GM19025 (cell line): ENCODE results near the gene DLL4.

ENCODE experiments used
- ATAC-seq: cut with Tn5 transposase; IDR thresholded peaks from one replicate; pipeline ENCODE4 v1.9.1; 2021; ENCODE audit warnings: mild to moderate bottlenecking, low read depth, moderate library complexity; ENCODE audit not compliant: unreplicated experiment

DLL4 gene

DNA sequence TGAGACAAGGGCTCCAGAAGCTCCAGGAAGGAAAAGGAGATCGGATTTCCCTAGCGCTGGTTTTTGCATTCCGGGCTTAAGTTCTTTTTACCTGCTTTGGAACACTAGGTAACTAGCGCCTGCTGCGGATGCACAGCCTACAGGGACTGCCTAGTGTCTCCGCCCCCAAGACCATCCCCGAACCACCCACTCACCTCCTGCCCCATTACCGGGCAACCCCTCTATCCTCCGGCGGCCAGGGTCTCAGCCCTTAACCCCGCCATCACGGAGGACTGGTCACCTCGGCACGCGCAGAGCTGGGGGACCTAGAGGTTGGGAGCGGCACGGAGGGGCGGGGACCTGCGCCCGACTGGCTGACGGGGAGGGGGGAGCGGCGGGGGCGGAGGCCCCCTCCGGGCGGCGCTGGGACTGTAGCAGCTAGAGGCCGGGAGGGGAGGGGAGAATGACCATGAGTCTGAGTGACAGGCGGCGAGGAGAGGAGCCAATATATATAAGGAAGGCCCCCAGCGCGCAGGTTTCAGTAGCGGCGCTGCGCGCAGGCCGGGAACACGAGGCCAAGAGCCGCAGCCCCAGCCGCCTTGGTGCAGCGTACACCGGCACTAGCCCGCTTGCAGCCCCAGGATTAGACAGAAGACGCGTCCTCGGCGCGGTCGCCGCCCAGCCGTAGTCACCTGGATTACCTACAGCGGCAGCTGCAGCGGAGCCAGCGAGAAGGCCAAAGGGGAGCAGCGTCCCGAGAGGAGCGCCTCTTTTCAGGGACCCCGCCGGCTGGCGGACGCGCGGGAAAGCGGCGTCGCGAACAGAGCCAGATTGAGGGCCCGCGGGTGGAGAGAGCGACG, at the start of gene DLL4:
Gene DLL4 (plus strand): TSS at position 520 of the 839 bp plus-strand sequence. CDS start 329 bp downstream, outside the sequence.
- no peak for ATAC-seq

DNA sequence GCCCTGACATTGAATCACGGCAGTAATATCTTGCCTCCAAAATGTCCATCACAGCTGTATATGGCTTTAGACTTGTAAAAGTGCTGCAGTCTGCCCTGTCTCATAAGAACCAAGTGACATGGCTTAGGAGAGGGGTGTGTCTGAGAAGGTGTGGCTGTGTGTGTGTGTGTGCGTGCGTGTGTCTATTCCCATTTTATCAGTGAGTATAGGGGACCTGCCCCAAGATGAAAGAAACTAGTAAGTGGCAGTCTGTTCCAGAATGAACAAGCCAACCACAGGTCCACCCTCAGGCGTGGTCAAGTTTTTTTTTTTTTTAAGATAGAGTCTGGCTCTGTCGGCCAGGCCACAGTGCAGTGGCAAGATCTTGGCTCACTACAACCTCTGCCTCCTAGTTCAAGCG, 49.5 kb upstream of the DLL4 start:
- ATAC-seq, result no peak

- ATAC-seq, result no peak
Measured at GRCh38 chr15:40881351-40881750, 47.8 kb upstream of the DLL4 start.

GRCh38 chr15:40886586-40886985, 42.6 kb upstream of the DLL4 start:
- ATAC-seq, result no peak

GRCh38 chr15:40889112-40889511, 40.0 kb upstream of the DLL4 start:
- no peak for ATAC-seq

DNA sequence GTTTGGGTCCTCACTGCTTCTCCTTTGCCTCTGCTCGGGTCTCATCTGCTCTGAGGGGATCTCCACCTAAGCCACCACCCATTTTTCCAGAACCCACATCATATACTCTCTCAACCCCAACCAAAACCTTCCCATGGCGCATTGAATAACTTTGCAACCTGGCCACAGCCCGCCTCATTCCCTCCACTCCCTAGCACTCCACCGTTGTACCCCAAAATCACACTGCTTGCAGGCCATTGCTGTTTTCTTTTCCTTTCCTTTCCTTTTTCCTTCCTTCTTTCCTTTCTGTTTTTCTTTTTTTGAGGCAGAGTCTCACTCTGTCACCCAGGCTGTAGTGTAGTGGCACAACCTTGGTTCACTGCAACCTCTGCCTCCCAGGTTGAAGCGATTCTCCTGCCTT, 38.0 kb upstream of the DLL4 start:
- no peak for ATAC-seq

- ATAC-seq, result no peak
Measured at GRCh38 chr15:40891810-40892446, 37.2 kb upstream of the DLL4 start.

DNA sequence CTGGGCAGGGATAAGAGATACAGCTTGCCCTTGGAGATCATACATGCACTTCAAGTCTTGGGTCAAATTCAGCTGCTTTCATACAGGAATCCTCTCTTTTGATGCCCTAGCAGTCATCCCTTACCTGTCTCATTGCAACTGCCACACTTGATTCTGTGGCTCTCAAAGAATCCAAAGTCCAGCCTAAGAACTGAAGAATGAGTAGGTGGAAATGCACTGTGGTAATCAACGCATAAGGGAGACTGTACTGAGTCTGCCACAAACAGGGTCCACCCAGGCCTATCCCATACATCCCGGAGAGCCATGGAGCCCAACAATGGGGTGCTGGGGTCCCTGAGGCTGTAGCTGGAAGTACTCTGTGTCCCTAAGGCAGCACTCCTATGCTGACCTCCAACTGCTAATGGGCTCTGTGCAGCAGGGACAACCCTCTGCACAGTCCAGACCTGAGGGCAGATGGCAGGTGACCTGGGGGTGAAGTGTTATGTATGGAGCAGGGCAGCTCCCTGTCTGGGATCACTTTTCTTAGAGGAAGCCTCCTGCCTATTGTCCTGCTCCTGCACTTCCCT, 36.6 kb upstream of the DLL4 start:
- no peak for ATAC-seq

GRCh38 chr15:40893019-40893670, 36.0 kb upstream of the DLL4 start:
- no peak for ATAC-seq

DNA sequence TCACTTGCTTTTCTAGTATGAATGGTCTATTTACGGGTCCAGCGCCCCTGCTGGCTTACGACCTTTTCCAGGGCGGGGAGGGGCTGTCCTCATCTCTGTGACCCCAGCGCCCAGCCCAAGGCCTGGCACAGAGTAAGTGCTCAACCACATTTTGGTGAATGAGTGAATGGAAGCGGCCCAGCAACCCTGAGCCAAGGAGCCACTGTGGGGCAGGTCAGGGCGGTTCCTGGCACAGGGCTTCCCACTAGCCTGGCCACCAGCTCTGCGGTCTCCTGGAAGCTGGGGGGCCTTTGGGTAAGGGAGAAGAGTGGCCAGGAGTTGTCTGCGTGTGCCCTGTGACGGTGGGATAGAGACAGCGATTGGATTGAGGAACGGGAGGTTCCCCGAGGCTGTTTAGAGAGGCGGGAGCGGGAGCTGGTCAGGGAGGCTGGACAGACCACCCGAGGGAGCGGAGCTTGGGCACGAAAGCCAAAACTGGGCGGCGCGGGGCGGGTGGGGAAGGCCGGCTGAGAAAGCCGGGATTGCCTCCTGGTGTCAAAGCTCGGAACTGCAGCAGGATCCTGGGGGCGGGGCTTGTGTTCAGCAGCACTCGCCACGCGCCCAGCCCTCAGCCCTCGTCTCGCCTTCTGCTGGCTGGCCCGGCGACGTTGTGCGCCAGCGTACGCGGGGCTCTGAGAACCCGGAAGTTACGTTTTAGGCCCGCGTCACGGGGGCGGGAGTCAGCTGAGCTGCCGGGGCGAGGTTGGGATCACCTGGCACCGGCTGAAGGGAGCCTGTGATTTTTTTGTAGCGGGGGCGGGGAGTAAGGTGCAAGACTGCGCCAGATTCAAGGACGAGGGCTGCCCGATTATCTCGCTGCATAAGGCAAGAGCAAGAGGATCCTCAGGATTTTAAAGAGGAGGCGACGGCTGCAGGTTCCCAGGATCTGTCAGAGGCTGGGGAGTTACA, 35.1 kb upstream of the DLL4 start, which contains the start of gene VPS18:
Gene VPS18 (plus strand): TSS at position 718 of the 948 bp plus-strand sequence. CDS start 319 bp downstream, outside the sequence.
- ATAC-seq, result peak; percentile 96

DNA sequence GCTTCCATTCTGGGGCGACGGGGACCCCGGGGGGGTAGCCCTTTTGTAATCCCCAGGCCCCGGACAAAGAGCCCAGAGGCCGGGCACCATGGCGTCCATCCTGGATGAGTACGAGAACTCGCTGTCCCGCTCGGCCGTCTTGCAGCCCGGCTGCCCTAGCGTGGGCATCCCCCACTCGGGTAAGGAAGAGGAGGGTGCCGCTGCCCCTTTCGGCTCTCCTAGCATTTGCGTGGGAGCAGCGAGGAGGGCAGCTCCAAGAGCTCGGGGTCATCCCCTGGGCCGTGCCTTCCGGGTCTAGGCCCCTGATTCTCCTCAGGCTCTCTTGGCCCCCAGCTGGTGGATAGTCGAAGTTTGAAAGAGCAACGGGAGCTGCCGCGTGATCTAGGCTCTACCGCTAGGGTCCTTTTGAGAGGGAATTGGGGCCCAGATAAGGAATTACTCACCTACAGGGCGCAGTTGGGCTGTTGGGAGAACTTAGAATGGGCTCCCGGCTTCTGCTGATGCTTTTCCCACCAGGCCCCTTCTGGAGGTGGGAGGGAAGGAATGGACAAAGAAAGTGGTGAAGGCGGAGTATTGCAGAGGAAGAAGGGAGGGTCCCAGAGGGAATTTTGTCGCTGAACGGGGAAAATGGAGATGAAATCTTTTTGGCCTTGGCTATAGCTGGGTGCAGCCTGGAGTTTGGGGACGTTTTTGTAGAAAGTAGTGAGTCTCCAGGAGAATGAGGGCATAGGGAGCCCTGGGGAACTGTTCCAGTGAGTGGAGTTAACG, 34.3 kb upstream of the DLL4 start:
- ATAC-seq, result peak; percentile 21

- ATAC-seq, result no peak
Measured at GRCh38 chr15:40899536-40900207, 29.5 kb upstream of the DLL4 start.

- no peak for ATAC-seq
Measured at GRCh38 chr15:40900256-40901052, 28.7 kb upstream of the DLL4 start.

DNA sequence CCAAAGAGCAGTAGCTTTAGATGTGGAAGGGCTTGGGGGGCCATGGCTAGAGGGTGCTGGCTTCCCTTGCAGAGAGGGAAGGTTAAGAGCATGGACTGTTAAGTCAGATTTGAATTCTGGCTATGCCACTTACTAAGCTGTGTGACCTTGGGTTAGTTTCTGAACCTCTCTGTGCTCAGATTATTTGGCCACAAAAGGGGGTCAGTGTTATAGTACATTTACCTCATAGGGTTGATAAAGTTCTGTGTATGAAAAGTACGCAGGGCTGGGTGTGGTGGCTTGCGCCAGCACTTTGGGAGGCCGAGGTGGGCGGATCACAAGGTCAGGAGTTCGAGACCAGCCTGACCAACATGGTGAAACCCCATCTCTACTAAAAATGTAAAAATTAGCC, 28.1 kb upstream of the DLL4 start:
- no peak for ATAC-seq

- no peak for ATAC-seq
Measured at GRCh38 chr15:40902605-40903561, 26.3 kb upstream of the DLL4 start.

- ATAC-seq, result no peak
Measured at GRCh38 chr15:40904552-40905201, 24.5 kb upstream of the DLL4 start.
